Activated T-cell treated with anti-CD3 and anti-CD28 coated beads, Interleukin-2, amount 50 U/mL, for 72 hours (primary cell): ENCODE results near the gene KCNQ1. TPM values are rescaled to one million over a fixed set of nuclear protein-coding genes. Genes with fewer than 3 reads are reported as not detected.

Experiments
- ATAC-seq, 2 donors: fragments of 150-1000 bp; cut with Tn5 transposase; replicated peaks in 1 of 2; 2 replicates each; pipeline ENCODE4 v1.10.0; 2021; ENCODE audit warnings: moderate library complexity in 2 of 2, mild to moderate bottlenecking in 1 of 2
- DNase-seq, 2 donors: peaks; one replicate each; pipeline ENCODE4 v3.0.0; 2021 to 2022; ENCODE audit warnings: mixed read lengths in 1 of 2
- H3K27ac Mint-ChIP-seq: one replicate; pipeline ENCODE4 v1.8.0; 2022; ENCODE audit warnings: mild to moderate bottlenecking, moderate library complexity, mixed read lengths
- H3K27me3 Mint-ChIP-seq: one replicate; pipeline ENCODE4 v1.8.0; 2022; ENCODE audit warnings: low read depth, mixed read lengths
- H3K36me3 Mint-ChIP-seq, 2 donors: one replicate each; pipeline ENCODE4 v1.8.0; 2022; ENCODE audit warnings: mixed read lengths in 2 of 2, mild to moderate bottlenecking in 1 of 2; ENCODE audit not compliant: insufficient read depth in 2 of 2
- H3K4me1 Mint-ChIP-seq: one replicate; pipeline ENCODE4 v1.8.0; 2022; ENCODE audit warnings: low read depth, mixed read lengths
- H3K4me3 Mint-ChIP-seq, 2 donors: one replicate each; pipeline ENCODE4 v1.8.0; 2022; ENCODE audit warnings: mild to moderate bottlenecking in 2 of 2, mixed read lengths in 2 of 2, moderate library complexity in 2 of 2
- H3K9me3 Mint-ChIP-seq, 2 donors: one replicate each; pipeline ENCODE4 v1.8.0; 2022; ENCODE audit warnings: mixed read lengths in 2 of 2
- total RNA-seq, 2 donors: library from RNA; stranded (reverse); gene quantifications; one replicate each; pipeline ENCODE4 v1.2.3, GENCODE V29; 2022

The KCNQ1 gene
- total RNA-seq, 2 donors from 2014 or later: 11.4 TPM

GRCh38 chr11:2552210-2552609, 107.4 kb downstream of the KCNQ1 start:
- no peak for DNase-seq
- H3K4me1 Mint-ChIP-seq: no peaks in the 10 kb centered on the region

DNA sequence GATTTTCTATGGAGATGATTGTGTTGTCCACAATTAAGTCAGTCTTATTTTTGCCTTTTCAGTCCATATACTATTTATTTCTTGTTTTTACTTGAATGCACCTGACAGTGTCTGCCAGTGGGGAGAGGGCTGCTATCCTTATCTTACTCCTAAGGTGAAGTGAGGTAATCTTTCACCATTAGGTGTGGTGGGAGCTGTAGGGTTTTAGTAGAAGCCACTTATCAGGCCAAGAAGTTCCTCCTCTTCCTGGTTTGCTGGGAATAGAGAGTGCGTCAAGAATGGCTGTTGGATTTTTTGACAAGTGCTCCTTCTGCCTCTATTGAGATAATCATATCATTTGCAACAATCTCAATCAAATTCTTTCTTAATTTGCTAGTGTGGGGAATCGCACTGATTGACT, 108.4 kb downstream of the KCNQ1 start:
- Mint-ChIP-seq H3K27ac (no peak overlapping the region), H3K9me3 (no peaks in the 10 kb centered on the region), H3K4me3 (no peak overlapping the region), H3K4me1 (no peaks in the 10 kb centered on the region), H3K36me3 (no peaks in the 10 kb centered on the region), H3K27me3 (no peaks in the 10 kb centered on the region)
- DNase-seq: no peak
- no peak for ATAC-seq

More at GRCh38 chr11:2552210-2552609, 107.4 kb downstream of the KCNQ1 start:
- no peaks in the 10 kb centered on the region for H3K36me3 Mint-ChIP-seq
- H3K27ac Mint-ChIP-seq: no peak overlapping the region
- H3K27me3 Mint-ChIP-seq: no peaks in the 10 kb centered on the region
- no peak overlapping the region for H3K4me3 Mint-ChIP-seq
- no peak for ATAC-seq
- no peaks in the 10 kb centered on the region for H3K9me3 Mint-ChIP-seq

GRCh38 chr11:2553886-2554285, 109.1 kb downstream of the KCNQ1 start:
- H3K4me3 Mint-ChIP-seq: no peak overlapping the region
- no peaks in the 10 kb centered on the region for H3K36me3 Mint-ChIP-seq
- H3K27ac Mint-ChIP-seq: no peak overlapping the region
- no peak for DNase-seq
- no peaks in the 10 kb centered on the region for H3K4me1 Mint-ChIP-seq
- H3K27me3 Mint-ChIP-seq: no peaks in the 10 kb centered on the region
- no peaks in the 10 kb centered on the region for H3K9me3 Mint-ChIP-seq
- ATAC-seq: no peak

DNA sequence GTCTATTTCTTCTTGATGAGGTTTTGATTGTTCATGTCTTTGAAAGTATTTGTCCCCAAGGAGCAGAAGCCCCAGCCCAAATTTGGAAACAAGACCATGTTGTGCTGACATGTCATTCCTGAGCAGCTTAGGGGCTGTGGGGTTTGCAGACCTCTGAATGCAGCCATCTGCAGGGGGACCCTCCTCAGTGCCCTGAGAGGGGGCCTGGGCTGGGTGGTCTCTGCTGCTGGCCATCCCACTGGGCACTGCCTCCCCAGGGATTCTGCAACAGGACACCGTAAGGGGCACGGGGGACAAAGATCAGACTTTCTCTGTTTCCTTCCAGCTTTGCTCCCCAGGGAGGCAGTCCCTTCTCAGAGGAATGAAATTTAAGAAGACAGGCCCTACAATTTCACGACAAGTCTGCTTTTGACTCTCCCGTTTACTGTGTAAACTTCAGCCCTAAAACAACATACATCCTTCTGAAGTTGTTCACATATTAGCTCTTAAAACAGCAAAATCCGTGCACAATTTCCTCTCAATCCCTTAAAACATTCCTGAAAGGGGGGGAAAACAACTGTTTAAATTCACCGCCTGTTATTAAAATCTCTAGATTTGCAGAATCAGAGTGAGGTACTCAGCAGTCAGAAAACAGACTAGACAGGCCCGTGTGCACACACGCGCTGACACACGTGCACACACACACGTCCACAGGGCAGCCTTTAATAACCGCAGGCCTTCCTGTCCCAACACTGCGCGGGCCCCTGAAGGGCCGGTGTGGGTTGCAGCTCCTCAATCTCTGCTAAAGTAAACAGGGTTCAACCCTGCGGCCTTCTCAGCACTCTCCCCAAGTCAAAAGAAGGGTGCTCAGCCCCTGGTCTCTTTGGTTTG, 109.8 kb downstream of the KCNQ1 start:
- H3K27ac Mint-ChIP-seq: no peak overlapping the region
- no peaks in the 10 kb centered on the region for H3K9me3 Mint-ChIP-seq
- no peaks in the 10 kb centered on the region for H3K27me3 Mint-ChIP-seq
- no peak for DNase-seq
- H3K4me3 Mint-ChIP-seq: no peak overlapping the region
- no peaks in the 10 kb centered on the region for H3K36me3 Mint-ChIP-seq
- no peak for ATAC-seq
- no peaks in the 10 kb centered on the region for H3K4me1 Mint-ChIP-seq

DNA sequence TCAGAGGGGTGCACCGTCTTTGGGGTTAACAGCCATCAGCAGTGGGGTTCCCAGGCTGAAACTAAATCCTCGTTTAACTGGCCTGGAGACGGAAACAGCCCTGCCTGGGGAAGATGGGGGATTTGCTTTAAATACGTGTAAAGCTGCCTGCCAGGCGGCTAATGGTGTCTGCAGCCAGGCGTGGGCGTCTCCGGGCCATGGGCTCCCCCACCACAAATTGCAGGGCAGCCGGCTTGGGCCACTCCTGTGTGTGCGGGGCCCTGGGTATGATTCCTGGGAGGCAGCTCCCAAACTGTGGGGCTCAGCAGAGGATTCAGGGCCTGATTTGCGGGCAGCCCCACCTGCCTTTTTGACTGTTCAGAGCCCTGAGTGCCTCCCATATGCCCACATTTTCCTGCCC, 110.5 kb downstream of the KCNQ1 start:
- H3K4me1 Mint-ChIP-seq: no peaks in the 10 kb centered on the region
- H3K4me3 Mint-ChIP-seq: no peak overlapping the region
- no peaks in the 10 kb centered on the region for H3K27me3 Mint-ChIP-seq
- H3K27ac Mint-ChIP-seq: no peak overlapping the region
- H3K36me3 Mint-ChIP-seq: no peaks in the 10 kb centered on the region
- ATAC-seq (no peak), DNase-seq (no peak)
- H3K9me3 Mint-ChIP-seq: no peaks in the 10 kb centered on the region

- H3K4me1 Mint-ChIP-seq: no peaks in the 10 kb centered on the region
- H3K4me3 Mint-ChIP-seq: no peak overlapping the region
- no peak for DNase-seq
- H3K9me3 Mint-ChIP-seq: no peaks in the 10 kb centered on the region
- H3K36me3 Mint-ChIP-seq: no peaks in the 10 kb centered on the region
- H3K27me3 Mint-ChIP-seq: no peaks in the 10 kb centered on the region
- no peak overlapping the region for H3K27ac Mint-ChIP-seq
- no peak for ATAC-seq
Observed at GRCh38 chr11:2555891-2556290, 111.1 kb downstream of the KCNQ1 start.

DNA sequence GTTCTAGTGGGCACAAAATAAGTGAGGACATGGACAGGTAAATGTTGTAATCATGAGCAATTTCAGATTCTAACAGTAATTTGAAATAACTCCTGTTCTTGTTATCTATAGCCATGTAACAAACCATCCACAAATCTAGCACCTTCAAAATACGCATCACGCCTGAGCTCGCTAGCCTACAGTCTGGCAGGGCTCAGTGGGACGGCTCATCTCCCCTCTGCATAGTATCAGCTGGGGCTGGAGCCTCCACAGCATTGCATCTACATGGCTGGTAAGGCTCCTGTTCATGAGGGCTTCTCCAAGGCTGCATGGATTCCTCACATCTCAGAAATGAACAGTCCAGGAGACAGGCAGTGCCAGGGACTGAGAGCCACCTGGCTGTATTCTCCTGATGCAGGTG, 112.6 kb downstream of the KCNQ1 start:
- H3K27me3 Mint-ChIP-seq: no peaks in the 10 kb centered on the region
- H3K9me3 Mint-ChIP-seq: no peaks in the 10 kb centered on the region
- no peak for DNase-seq
- H3K36me3 Mint-ChIP-seq: no peaks in the 10 kb centered on the region
- no peak for ATAC-seq
- H3K4me1 Mint-ChIP-seq: no peaks in the 10 kb centered on the region
- no peak overlapping the region for H3K4me3 Mint-ChIP-seq
- no peak overlapping the region for H3K27ac Mint-ChIP-seq

GRCh38 chr11:2558397-2558796, 113.6 kb downstream of the KCNQ1 start:
- Mint-ChIP-seq H3K27me3 (no peaks in the 10 kb centered on the region), H3K36me3 (no peaks in the 10 kb centered on the region), H3K4me1 (no peaks in the 10 kb centered on the region), H3K4me3 (no peak overlapping the region), H3K9me3 (no peaks in the 10 kb centered on the region), H3K27ac (no peak overlapping the region)
- no peak for ATAC-seq
- no peak for DNase-seq

DNA sequence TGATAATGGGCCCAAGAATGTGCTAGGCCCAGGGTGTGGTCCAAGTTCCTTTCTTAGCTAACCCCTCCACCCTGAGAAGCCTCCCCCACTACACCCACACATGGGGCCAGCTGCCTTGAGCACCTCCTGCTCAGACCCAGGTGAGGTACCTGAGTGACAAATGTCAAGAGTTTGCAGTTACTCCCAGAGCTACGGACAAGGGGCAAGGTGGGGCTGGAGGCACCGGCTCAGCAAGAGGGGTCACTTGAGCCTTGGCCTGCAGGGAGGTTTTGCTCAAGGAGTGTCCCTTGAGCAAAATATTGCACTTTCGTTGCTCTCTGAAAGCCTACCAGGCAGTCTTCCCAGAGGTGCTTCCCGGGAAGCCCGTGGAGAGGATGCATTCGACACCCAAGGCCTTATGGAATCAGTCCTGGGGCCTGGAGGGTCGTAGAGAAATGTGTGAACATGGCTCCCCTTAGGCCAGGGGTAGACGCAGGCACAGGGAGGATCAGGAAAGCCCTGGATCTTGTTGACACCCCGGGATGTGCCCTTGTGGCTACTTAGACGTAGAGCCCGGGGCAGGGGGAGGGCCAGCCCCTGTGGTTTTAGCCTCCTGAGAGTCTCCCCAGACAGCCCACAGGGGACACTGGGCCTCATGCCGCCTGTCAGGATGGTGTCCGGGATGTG, 114.2 kb downstream of the KCNQ1 start:
- DNase-seq: no peak
- ATAC-seq: no peak
- Mint-ChIP-seq H3K9me3 (no peaks in the 10 kb centered on the region), H3K27ac (no peak overlapping the region), H3K4me1 (no peaks in the 10 kb centered on the region), H3K4me3 (no peak overlapping the region), H3K27me3 (no peaks in the 10 kb centered on the region), H3K36me3 (no peaks in the 10 kb centered on the region)

DNA sequence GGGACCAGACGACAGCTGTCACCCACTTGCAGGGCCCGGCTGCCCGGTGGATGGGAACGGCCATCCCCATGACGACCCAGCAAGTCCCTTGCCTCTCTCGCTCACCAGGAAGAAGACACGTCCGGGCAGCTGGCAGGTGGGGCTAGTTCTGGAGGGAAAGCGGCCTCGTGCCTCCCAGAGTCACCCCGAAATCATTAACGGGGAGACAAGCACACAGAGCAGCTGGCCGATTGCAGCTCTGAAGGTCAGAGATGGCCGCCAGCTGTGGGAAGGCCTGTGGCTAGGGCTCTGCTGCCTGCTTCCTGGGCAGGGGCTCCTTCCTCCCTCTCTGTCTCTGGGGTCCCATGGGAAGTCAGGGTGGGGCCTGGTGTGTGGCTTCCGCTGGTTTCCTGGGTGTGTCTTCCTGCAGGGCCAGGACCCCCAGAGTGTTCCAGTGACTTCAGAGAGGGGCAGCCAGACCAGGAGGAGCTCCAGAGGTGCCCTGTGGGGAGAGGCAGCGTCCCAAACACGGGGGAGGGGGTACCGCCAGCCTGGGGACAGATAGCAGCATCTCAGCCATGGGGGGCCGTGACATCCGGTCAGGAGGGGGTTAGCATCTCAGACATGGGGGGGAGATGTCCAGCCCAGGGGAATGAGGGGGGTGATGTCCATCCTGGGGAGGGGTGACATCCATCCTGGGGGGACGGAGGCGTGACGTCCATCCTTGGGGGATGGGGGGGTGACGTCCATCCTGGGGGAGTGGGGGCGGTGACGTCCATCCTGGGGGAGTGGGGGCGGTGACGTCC, 114.9 kb downstream of the KCNQ1 start:
- no peak overlapping the region for H3K27ac Mint-ChIP-seq
- ATAC-seq (no peak), DNase-seq (no peak)
- H3K9me3 Mint-ChIP-seq: no peaks in the 10 kb centered on the region
- H3K4me1 Mint-ChIP-seq: no peaks in the 10 kb centered on the region
- H3K36me3 Mint-ChIP-seq: no peaks in the 10 kb centered on the region
- no peak overlapping the region for H3K4me3 Mint-ChIP-seq
- H3K27me3 Mint-ChIP-seq: no peaks in the 10 kb centered on the region

DNA sequence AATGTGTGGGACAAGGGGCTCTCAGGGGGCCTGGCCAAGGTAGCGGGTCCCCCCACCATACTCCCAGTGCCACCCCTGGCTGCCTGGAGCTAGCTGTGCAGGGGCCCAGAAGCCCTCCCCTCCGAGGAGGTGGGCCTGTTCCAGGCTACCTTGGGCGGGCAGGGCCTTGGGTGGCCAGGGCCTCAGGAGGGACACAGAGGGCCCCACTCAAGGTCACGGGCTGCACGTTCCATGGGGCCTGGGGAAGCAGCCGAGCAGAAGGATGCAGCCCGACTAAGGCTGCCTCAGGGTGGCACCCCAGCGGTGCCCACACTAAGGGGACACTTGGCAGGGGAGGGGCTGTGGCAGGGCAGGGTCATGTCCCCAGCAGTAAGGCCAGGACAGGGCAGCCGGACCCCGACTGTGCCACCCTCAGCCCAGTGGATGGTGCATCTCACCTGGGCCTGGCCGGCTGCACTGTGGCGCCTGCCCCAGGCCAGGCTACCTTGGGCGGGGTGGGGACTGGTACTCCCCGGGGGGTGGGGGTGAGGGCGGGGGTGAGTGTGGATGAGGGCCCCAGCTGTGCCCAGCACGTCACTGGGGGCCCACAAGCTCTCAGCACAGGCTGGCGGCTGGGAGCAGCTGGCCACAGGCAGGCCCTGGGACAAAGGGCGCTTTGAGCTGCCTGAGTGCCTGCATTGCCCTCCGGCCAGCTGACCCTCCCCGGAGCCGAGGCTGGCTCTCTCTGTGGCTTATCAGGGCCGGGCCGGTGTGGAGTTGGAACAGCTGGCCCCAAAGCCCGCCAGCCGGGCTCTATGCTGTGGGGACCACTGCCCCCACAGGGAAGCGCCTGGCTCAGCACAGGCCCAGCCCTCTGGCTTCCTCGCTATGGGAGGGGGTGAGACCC, 117.1 kb downstream of the KCNQ1 start:
- ATAC-seq (no peak), DNase-seq (no peak)
- no peaks in the 10 kb centered on the region for H3K4me1 Mint-ChIP-seq
- no peaks in the 10 kb centered on the region for H3K36me3 Mint-ChIP-seq
- H3K27me3 Mint-ChIP-seq: no peaks in the 10 kb centered on the region
- H3K9me3 Mint-ChIP-seq: no peaks in the 10 kb centered on the region
- H3K27ac Mint-ChIP-seq: no peak overlapping the region
- no peak overlapping the region for H3K4me3 Mint-ChIP-seq

GRCh38 chr11:2562890-2563212, 118.0 kb downstream of the KCNQ1 start:
- Mint-ChIP-seq H3K36me3 (no peaks in the 10 kb centered on the region), H3K4me1 (no peaks in the 10 kb centered on the region), H3K9me3 (no peaks in the 10 kb centered on the region), H3K4me3 (no peak overlapping the region), H3K27ac (no peak overlapping the region), H3K27me3 (no peaks in the 10 kb centered on the region)
- DNase-seq (no peak), ATAC-seq (no peak)
